IMR-90 (cell line): ENCODE measurements around the gene C19orf25. TPM values are rescaled to one million over a fixed set of nuclear protein-coding genes. Genes with fewer than 3 reads are reported as not detected.

Experiments used
- ATAC-seq: fragments of 200-7000 bp; cut with Tn5 transposase; 2 replicates; pipeline ENCODE4 v1.9.1; 2020; ENCODE audit warnings: low read depth, mild to moderate bottlenecking, moderate library complexity
- BruUV-seq: library from RNA; stranded (reverse); fragments of 400-500 nt; replicated peaks from 2 replicates; lab custom pipeline; 2021; lab: Mats Ljungman, UMichigan
- CTCF ChIA-PET: fragments of 300-600 bp; formaldehyde crosslinking; extraction: SDS; loops from one replicate; lab custom pipeline; 2021; ENCODE audit warnings: antibody characterized with exemption; lab: Yijun Ruan, JAX
- POLR2A ChIA-PET: fragments of 300-600 bp; sonication (Branson Sonifier 250); formaldehyde crosslinking; loops from one replicate; lab custom pipeline; 2022; ENCODE audit warnings: antibody characterized with exemption; ENCODE audit not compliant: unreplicated experiment; lab: Charles Lee
- DNase-seq: peaks from one replicate; pipeline ENCODE4 v3.0.0; 2013
- H2AFZ ChIP-seq: replicated peaks from 2 replicates; pipeline ENCODE3; 2013; ENCODE audit warnings: low read length, mild to moderate bottlenecking; ENCODE audit not compliant: poor library complexity
- H2AK5ac ChIP-seq: 2 replicates; pipeline ENCODE4 v1.6.1; 2013; ENCODE audit warnings: low read depth, low read length, inconsistent platforms
- H2AK9ac ChIP-seq: replicated peaks from 2 replicates; pipeline ENCODE3; 2013; ENCODE audit warnings: mild to moderate bottlenecking, low read depth, low read length, moderate library complexity; ENCODE audit not compliant: poor library complexity
- H2BK120ac ChIP-seq: 2 replicates; pipeline ENCODE4 v1.6.1; 2013; ENCODE audit warnings: low read depth, low read length, inconsistent platforms
- H2BK15ac ChIP-seq: 3 replicates; pipeline ENCODE4 v1.6.1; 2013; ENCODE audit warnings: low read depth, low read length, inconsistent platforms
- H2BK20ac ChIP-seq: 2 replicates; pipeline ENCODE4 v1.6.1; 2013; ENCODE audit warnings: low read depth, mild to moderate bottlenecking, inconsistent platforms, low read length, moderate library complexity
- H2BK5ac ChIP-seq: 2 replicates; pipeline ENCODE4 v1.6.1; 2013; ENCODE audit warnings: mild to moderate bottlenecking, low read depth, low read length, inconsistent platforms; ENCODE audit not compliant: poor library complexity, severe bottlenecking
- H3K14ac ChIP-seq: replicated peaks from 2 replicates; pipeline ENCODE4 v1.6.1; 2013; ENCODE audit warnings: low read depth, low read length, inconsistent platforms
- H3K18ac ChIP-seq: 2 replicates; pipeline ENCODE4 v1.6.1; 2013; ENCODE audit warnings: low read depth, low read length, control low read depth
- H3K23ac ChIP-seq: 2 replicates; pipeline ENCODE4 v1.6.1; 2013; ENCODE audit warnings: low read depth, low read length, inconsistent platforms
- H3K27ac ChIP-seq: 2 replicates; pipeline ENCODE4 v1.5.1; 2013; ENCODE audit warnings: mild to moderate bottlenecking, control low read depth, low read length; ENCODE audit not compliant: insufficient read depth
- H3K27me3 ChIP-seq: 2 replicates; pipeline ENCODE4 v1.6.1; 2013; ENCODE audit warnings: low read length; ENCODE audit not compliant: control insufficient read depth, insufficient read depth
- H3K36me3 ChIP-seq: 2 replicates; pipeline ENCODE4 v1.6.1; 2013; ENCODE audit warnings: low read length, mixed read lengths; ENCODE audit not compliant: control insufficient read depth, insufficient read depth
- H3K4ac ChIP-seq: 2 replicates; pipeline ENCODE4 v1.6.1; 2013; ENCODE audit warnings: low read depth, low read length, inconsistent platforms
- H3K4me1 ChIP-seq: 2 replicates; pipeline ENCODE4 v1.6.1; 2013; ENCODE audit warnings: low read length, mixed read lengths; ENCODE audit not compliant: control insufficient read depth, insufficient read depth
- H3K4me2 ChIP-seq: 2 replicates; pipeline ENCODE4 v1.6.1; 2013; ENCODE audit warnings: low read depth, mild to moderate bottlenecking, control low read depth, low read length, moderate library complexity
- H3K4me3 ChIP-seq: 2 replicates; pipeline ENCODE4 v1.5.1; 2013; ENCODE audit warnings: low read depth, mild to moderate bottlenecking, control low read depth, low read length, moderate library complexity; ENCODE audit not compliant: insufficient read depth
- H3K56ac ChIP-seq: 2 replicates; pipeline ENCODE4 v1.6.1; 2013; ENCODE audit warnings: low read length, inconsistent platforms; ENCODE audit not compliant: insufficient read depth; ENCODE audit errors: extremely low read depth
- H3K79me1 ChIP-seq, 2 experiments: 2 replicates each; pipeline ENCODE4 v1.6.1; 2013; ENCODE audit warnings: low read length in 2 of 2, inconsistent platforms in 1 of 2, low read depth in 1 of 2
- H3K9ac ChIP-seq: 2 replicates; pipeline ENCODE4 v1.6.1; 2013; ENCODE audit warnings: low read depth, low read length, control low read depth
- H3K9me1 ChIP-seq: 2 replicates; pipeline ENCODE4 v1.6.1; 2013; ENCODE audit warnings: low read length, inconsistent platforms; ENCODE audit not compliant: insufficient read depth
- H3K9me3 ChIP-seq: 2 replicates; pipeline ENCODE4 v1.6.1; 2013; ENCODE audit warnings: low read length; ENCODE audit not compliant: control insufficient read depth, insufficient read depth
- H4K20me1 ChIP-seq: 2 replicates; pipeline ENCODE4 v1.6.1; 2013; ENCODE audit warnings: low read length, inconsistent platforms; ENCODE audit not compliant: insufficient read depth
- H4K5ac ChIP-seq: 2 replicates; pipeline ENCODE4 v1.6.1; 2013; ENCODE audit warnings: mild to moderate bottlenecking, low read depth, low read length, control low read depth
- H4K8ac ChIP-seq, 2 experiments: 2 replicates each; pipeline ENCODE4 v1.6.1; 2013; ENCODE audit warnings: low read depth in 2 of 2, low read length in 2 of 2, control low read depth in 1 of 2, inconsistent platforms in 1 of 2
- H4K91ac ChIP-seq: 2 replicates; pipeline ENCODE4 v1.6.1; 2013; ENCODE audit warnings: low read depth, low read length, inconsistent platforms; ENCODE audit not compliant: insufficient read depth
- RAD21 ChIP-seq: IDR thresholded peaks from 2 replicates; pipeline ENCODE4 v1.6.1; 2012; ENCODE audit warnings: low read length, improper control_type of control experiment
- RFX5 ChIP-seq: IDR thresholded peaks from 2 replicates; pipeline ENCODE4 v1.8.0; 2012; ENCODE audit warnings: low read depth, mild to moderate bottlenecking, low read length, moderate library complexity
- SMC3 ChIP-seq: fragments of 150-350 bp; IDR thresholded peaks from 2 replicates; pipeline ENCODE4 v1.6.1; 2016; ENCODE audit warnings: low read depth, mild to moderate bottlenecking, antibody characterized with exemption, low read length, moderate library complexity
- WGBS, 2 experiments: methylation state at CpG; one replicate each; pipeline versions ENCODE4 v1.1.5 to v1.1.7; 2013; ENCODE audit warnings: missing lambda C conversion rate in 2 of 2; ENCODE audit not compliant: insufficient read length in 1 of 2; ENCODE audit errors: extremely low coverage in 2 of 2; 5-methylcytosine and 5-hydroxymethylcytosine counted together
- dilution Hi-C: fragments of 300-500 bp; cut with HindIII; formaldehyde crosslinking; loops from one replicate; pipeline ENCODE4 v1.14.3; 2018; ENCODE audit warnings: low sequenced_read_pairs; ENCODE audit not compliant: unreplicated experiment
- in situ Hi-C: fragments of 300-500 bp; cut with MboI; formaldehyde crosslinking; loops from 3 replicates; pipeline ENCODE4 v1.14.3; 2019; ENCODE audit warnings: low sequenced_read_pairs, inconsistent platforms, mixed read lengths
- intact Hi-C: fragments of 100-400 bp; cut with micrococcal nuclease; formaldehyde crosslinking; loops from 2 replicates; pipeline ENCODE4 v1.10.0; 2022
- polyA plus RNA-seq, 3 experiments: library from polyadenylated mRNA; depleted of rRNA; stranded (reverse); fragments of >200 nt; gene quantifications; 2 replicates each; pipeline ENCODE4 v1.2.3, GENCODE V29; 2012; ENCODE audit warnings: low replicate concordance in 1 of 3
- total RNA-seq: library from RNA; depleted of rRNA; stranded (reverse); fragments of >200 nt; gene quantifications from 2 replicates; pipeline ENCODE4 v1.2.3, GENCODE V29; 2012
- TF ChIP-seq, protein P1 (sequence below): conservative IDR thresholded peaks from 2 replicates; pipeline ENCODE4 v1.5.1; 2012; ENCODE audit warnings: mild to moderate bottlenecking, low read depth, low read length, improper control_type of control experiment

C19orf25 gene
- total and polyA plus RNA-seq, 2 of the 4 experiments (the other 2 are of a cell fraction) = 10.4 to 34.9 TPM

DNA sequence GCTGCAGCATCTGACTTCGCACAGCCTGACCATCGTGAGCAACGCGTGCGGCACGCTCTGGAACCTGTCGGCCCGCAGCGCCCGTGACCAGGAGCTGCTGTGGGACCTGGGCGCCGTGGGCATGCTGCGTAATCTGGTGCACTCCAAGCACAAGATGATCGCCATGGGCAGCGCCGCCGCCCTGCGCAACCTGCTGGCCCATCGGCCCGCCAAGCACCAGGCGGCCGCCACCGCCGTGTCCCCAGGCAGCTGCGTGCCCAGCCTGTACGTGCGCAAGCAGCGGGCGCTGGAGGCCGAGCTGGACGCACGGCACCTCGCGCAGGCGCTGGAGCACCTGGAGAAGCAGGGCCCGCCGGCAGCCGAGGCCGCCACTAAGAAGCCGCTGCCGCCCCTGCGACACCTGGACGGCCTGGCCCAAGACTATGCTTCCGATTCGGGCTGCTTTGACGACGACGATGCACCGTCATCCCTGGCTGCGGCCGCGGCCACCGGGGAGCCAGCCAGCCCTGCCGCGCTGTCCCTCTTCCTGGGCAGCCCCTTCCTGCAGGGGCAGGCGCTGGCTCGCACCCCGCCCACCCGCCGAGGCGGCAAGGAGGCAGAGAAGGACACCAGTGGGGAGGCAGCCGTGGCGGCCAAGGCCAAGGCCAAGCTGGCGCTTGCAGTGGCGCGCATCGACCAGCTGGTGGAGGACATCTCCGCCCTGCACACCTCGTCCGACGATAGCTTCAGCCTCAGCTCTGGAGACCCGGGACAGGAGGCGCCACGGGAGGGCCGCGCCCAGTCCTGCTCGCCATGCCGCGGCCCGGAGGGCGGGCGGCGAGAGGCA lies 13.6 kb downstream of the C19orf25 start:
- Histone ChIP-seq H3K4me1 (peaks cover 14% of the 10 kb centered on the region), H3K27me3 (peaks cover 45% of the 10 kb centered on the region), H3K4ac (no peak overlapping the region), H3K36me3 (peaks cover 3% of the 10 kb centered on the region; the same call in 1 of the 2 replicates), H2AFZ (peak overlapping the region; percentile 58), H4K5ac (no peak overlapping the region), H2BK20ac (no peak overlapping the region), H2AK5ac (no peak overlapping the region), H3K79me1 (no peaks in the 10 kb centered on the region), H3K27ac (no peak overlapping the region), H2BK5ac (no peak overlapping the region), H4K91ac (no peak overlapping the region), H3K18ac (no peak overlapping the region), H3K9me1 (no peaks in the 10 kb centered on the region), H3K9me3 (no peaks in the 10 kb centered on the region; the same call in 1 of the 2 replicates), H2BK120ac (no peak overlapping the region), H2AK9ac (no peak overlapping the region), H3K9ac (no peak overlapping the region), H3K4me2 (no peak overlapping the region), H4K20me1 (peaks cover 47% of the 10 kb centered on the region), H4K8ac (no peak overlapping the region), H3K23ac (no peak overlapping the region), H2BK15ac (no peak overlapping the region), H3K14ac (no peak overlapping the region), H3K4me3 (no peak overlapping the region), H3K56ac (no peak overlapping the region)
- WGBS, 2 experiments = 47% methylated on average over 52 of the region's 83 CpGs; no CpG with 5 or more reads in 1 of the 2 experiments
- DNase-seq (peak; percentile 36), ATAC-seq (peak; percentile 40)
- in situ Hi-C loops = no loop called here
- dilution Hi-C loops = no loop called here
- BruUV-seq = no TSS peak
- TF ChIP-seq, protein P1, sequence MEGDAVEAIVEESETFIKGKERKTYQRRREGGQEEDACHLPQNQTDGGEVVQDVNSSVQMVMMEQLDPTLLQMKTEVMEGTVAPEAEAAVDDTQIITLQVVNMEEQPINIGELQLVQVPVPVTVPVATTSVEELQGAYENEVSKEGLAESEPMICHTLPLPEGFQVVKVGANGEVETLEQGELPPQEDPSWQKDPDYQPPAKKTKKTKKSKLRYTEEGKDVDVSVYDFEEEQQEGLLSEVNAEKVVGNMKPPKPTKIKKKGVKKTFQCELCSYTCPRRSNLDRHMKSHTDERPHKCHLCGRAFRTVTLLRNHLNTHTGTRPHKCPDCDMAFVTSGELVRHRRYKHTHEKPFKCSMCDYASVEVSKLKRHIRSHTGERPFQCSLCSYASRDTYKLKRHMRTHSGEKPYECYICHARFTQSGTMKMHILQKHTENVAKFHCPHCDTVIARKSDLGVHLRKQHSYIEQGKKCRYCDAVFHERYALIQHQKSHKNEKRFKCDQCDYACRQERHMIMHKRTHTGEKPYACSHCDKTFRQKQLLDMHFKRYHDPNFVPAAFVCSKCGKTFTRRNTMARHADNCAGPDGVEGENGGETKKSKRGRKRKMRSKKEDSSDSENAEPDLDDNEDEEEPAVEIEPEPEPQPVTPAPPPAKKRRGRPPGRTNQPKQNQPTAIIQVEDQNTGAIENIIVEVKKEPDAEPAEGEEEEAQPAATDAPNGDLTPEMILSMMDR = peak; percentile 37
- TF ChIP-seq RAD21 = peak; percentile 36; the same call in 1 of the 2 replicates
- TF ChIP-seq RFX5 = no peak
- TF ChIP-seq SMC3 = peak; percentile 23; the same call in 1 of the 2 replicates
- ChIA-PET POLR2A (no interaction called here), CTCF (interaction anchor here (0.6 to 0.7 kb wide), 3 partner anchors 12 to 81 kb away, joined by 3 read pairs; no protein-coding TSS in a partner anchor)
- intact Hi-C loops = no loop called here
